MM.1S (cell line): ENCODE data around the gene MGME1.

ENCODE experiments used
- DNase-seq: peaks from one replicate; pipeline ENCODE4 v3.0.0-alpha.2; 2015
- H2AFZ ChIP-seq: fragments of 300-600 bp; sonication (generic); 2 replicates; pipeline ENCODE4 v1.6.0; 2016; ENCODE audit warnings: antibody characterized with exemption, low read length
- H3F3A ChIP-seq: fragments of 300-600 bp; sonication (generic); 2 replicates; pipeline ENCODE4 v1.6.1; 2016; ENCODE audit warnings: mild to moderate bottlenecking, antibody characterized with exemption, low read length, moderate library complexity, mixed read lengths; ENCODE audit not compliant: insufficient read depth
- H3K27ac ChIP-seq: fragments of 300-600 bp; sonication (generic); 2 replicates; pipeline ENCODE4 v1.5.1; 2016; ENCODE audit warnings: mild to moderate bottlenecking, low read length
- H3K27me3 ChIP-seq: fragments of 300-600 bp; sonication (generic); replicated peaks from 2 replicates; pipeline ENCODE4 v1.6.0; 2016; ENCODE audit warnings: low read length; ENCODE audit not compliant: insufficient read depth
- H3K36me3 ChIP-seq: fragments of 300-600 bp; sonication (generic); replicated peaks from 2 replicates; pipeline ENCODE4 v1.6.1; 2016; ENCODE audit warnings: mild to moderate bottlenecking, low read length, mixed read lengths; ENCODE audit not compliant: insufficient read depth
- H3K4me1 ChIP-seq: fragments of 300-600 bp; sonication (generic); 2 replicates; pipeline ENCODE4 v1.6.1; 2016; ENCODE audit warnings: low read length, mixed read lengths
- H3K4me2 ChIP-seq: fragments of 300-600 bp; sonication (generic); 2 replicates; pipeline ENCODE4 v1.6.0; 2016; ENCODE audit warnings: low read depth, low read length
- H3K4me3 ChIP-seq: fragments of 300-600 bp; sonication (generic); 2 replicates; pipeline ENCODE4 v1.5.1; 2016; ENCODE audit warnings: low read length, mixed read lengths
- H3K79me2 ChIP-seq: fragments of 300-600 bp; sonication (generic); 2 replicates; pipeline ENCODE4 v1.6.1; 2016; ENCODE audit warnings: mixed run types, low read length, mixed read lengths
- H3K9ac ChIP-seq: fragments of 300-600 bp; sonication (generic); 2 replicates; pipeline ENCODE4 v1.6.1; 2016; ENCODE audit warnings: low read length, mixed read lengths
- H3K9me2 ChIP-seq: fragments of 300-600 bp; sonication (generic); replicated peaks from 2 replicates; pipeline ENCODE4 v1.6.1; 2016; ENCODE audit warnings: mild to moderate bottlenecking, low read length, mixed read lengths; ENCODE audit not compliant: insufficient read depth
- H3K9me3 ChIP-seq: fragments of 300-600 bp; sonication (generic); replicated peaks from 2 replicates; pipeline ENCODE4 v1.6.1; 2016; ENCODE audit warnings: mild to moderate bottlenecking, low read length, mixed read lengths; ENCODE audit not compliant: insufficient read depth
- H4K20me1 ChIP-seq: fragments of 300-600 bp; sonication (generic); 2 replicates; pipeline ENCODE4 v1.6.1; 2016; ENCODE audit warnings: mild to moderate bottlenecking, low read length, moderate library complexity, mixed read lengths; ENCODE audit not compliant: insufficient read depth
- EZH2 ChIP-seq: fragments of 300-600 bp; sonication (generic); optimal IDR thresholded peaks from 2 replicates; pipeline ENCODE3; 2017; ENCODE audit warnings: low read depth, mild to moderate bottlenecking, antibody characterized with exemption, low read length, mixed read lengths
- EZH2phosphoT487 ChIP-seq: fragments of 300-600 bp; sonication (generic); IDR thresholded peaks from 2 replicates; pipeline ENCODE4 v1.6.1; 2018; ENCODE audit warnings: antibody characterized with exemption, low read length
- TF ChIP-seq, protein P1 (sequence below): fragments of 300-600 bp; sonication (generic); IDR thresholded peaks from 2 replicates; pipeline ENCODE4 v1.5.1; 2016; ENCODE audit warnings: antibody characterized with exemption, low read length, mixed read lengths

Gene MGME1

DNA sequence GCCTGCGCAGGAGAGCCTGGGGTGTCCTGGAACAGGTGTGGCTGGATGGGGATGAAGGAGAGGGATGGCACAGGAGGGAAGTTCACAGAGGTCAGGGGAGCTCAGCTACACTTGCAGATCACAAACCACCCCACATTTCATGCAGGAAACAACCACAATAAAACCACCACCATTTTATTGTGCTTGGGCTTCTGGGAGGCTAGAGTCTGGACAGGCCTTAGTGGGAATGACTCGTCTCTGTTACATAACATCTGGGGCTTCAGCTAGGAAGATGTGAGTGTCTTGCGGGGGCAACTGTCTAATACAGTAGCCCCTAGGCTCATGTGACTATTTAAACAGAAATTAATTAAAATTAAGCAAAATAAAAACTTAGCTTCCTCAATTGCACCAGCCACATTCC is 33.6 kb upstream of the MGME1 start:
- no peak overlapping the region for H3K4me3 ChIP-seq
- no peaks in the 10 kb centered on the region for H4K20me1 ChIP-seq
- TF ChIP-seq EZH2phosphoT487 (no peak), EZH2 (no peak)
- TF ChIP-seq, protein P1, sequence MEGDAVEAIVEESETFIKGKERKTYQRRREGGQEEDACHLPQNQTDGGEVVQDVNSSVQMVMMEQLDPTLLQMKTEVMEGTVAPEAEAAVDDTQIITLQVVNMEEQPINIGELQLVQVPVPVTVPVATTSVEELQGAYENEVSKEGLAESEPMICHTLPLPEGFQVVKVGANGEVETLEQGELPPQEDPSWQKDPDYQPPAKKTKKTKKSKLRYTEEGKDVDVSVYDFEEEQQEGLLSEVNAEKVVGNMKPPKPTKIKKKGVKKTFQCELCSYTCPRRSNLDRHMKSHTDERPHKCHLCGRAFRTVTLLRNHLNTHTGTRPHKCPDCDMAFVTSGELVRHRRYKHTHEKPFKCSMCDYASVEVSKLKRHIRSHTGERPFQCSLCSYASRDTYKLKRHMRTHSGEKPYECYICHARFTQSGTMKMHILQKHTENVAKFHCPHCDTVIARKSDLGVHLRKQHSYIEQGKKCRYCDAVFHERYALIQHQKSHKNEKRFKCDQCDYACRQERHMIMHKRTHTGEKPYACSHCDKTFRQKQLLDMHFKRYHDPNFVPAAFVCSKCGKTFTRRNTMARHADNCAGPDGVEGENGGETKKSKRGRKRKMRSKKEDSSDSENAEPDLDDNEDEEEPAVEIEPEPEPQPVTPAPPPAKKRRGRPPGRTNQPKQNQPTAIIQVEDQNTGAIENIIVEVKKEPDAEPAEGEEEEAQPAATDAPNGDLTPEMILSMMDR: no peak
- H3K9ac ChIP-seq: no peak overlapping the region
- H3K4me1 ChIP-seq: no peaks in the 10 kb centered on the region
- H3K27me3 ChIP-seq: no peaks in the 10 kb centered on the region
- DNase-seq: no peak
- H2AFZ ChIP-seq: no peak overlapping the region
- H3K9me2 ChIP-seq: no peaks in the 10 kb centered on the region
- H3K27ac ChIP-seq: no peak overlapping the region
- no peaks in the 10 kb centered on the region for H3K36me3 ChIP-seq
- no peaks in the 10 kb centered on the region for H3K79me2 ChIP-seq
- H3F3A ChIP-seq: peaks cover 16% of the 10 kb centered on the region
- H3K9me3 ChIP-seq: no peaks in the 10 kb centered on the region
- no peak overlapping the region for H3K4me2 ChIP-seq

DNA sequence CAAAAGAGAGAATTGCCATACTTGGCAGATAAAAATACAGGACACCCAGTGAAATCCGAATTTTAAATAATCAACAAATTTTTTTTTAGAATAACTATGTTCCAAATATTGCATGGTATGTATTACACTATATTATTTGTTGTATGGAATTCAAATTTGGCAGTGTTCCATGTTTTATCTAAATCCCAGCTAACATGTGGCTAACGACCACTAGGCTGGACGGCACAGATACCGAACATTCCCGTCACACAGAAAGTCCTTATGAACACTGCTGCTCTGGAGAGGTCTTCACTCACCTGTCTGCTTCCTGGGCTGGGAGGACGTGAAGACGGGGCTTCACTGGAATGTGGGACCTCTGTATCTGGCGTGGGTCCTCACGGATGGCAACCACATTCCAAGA is 33.1 kb upstream of the MGME1 start:
- Histone ChIP-seq H3K4me2 (no peak overlapping the region), H2AFZ (no peak overlapping the region), H3K9ac (no peak overlapping the region)

DNA sequence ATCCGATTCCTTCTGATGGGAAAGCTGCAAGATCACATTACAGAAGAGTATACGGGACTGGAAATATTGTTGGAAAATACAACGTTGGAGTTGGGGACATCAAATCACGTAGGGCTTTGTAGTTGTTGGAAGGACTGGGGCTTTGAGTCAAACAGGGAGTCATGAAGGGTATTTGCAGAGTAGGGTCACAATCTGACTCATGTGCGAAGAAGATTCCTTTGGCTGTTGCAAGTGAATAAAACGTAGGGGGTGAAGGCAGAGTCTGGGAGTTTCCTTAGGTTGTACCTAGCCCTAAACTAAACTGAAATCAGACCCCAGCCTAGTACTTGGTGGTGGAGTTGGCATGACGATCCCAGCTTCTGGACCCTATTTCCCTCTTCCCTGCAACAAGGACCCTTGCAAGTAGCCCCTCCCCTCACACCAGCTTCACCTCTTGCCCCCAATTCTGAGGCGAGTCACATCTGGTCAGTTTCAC is 32.5 kb upstream of the MGME1 start:
- Histone ChIP-seq H3K4me2 (no peak overlapping the region), H2AFZ (no peak overlapping the region), H3K9me3 (no peaks in the 10 kb centered on the region), H3F3A (peaks cover 24% of the 10 kb centered on the region), H3K27me3 (no peaks in the 10 kb centered on the region), H3K9ac (no peak overlapping the region), H3K4me3 (no peak overlapping the region), H3K27ac (no peak overlapping the region), H4K20me1 (no peaks in the 10 kb centered on the region), H3K36me3 (no peaks in the 10 kb centered on the region), H3K4me1 (no peaks in the 10 kb centered on the region), H3K9me2 (no peaks in the 10 kb centered on the region), H3K79me2 (no peaks in the 10 kb centered on the region)
- DNase-seq: no peak
- no peak for TF ChIP-seq EZH2
- TF ChIP-seq, protein P1: no peak
- TF ChIP-seq EZH2phosphoT487: no peak

More for the DNA sequence above, 33.1 kb upstream of the MGME1 start:
- Histone ChIP-seq H3K36me3 (no peaks in the 10 kb centered on the region), H4K20me1 (no peaks in the 10 kb centered on the region), H3K27ac (no peak overlapping the region), H3K9me2 (no peaks in the 10 kb centered on the region), H3K79me2 (no peaks in the 10 kb centered on the region), H3F3A (peaks cover 21% of the 10 kb centered on the region), H3K9me3 (no peaks in the 10 kb centered on the region), H3K27me3 (no peaks in the 10 kb centered on the region), H3K4me1 (no peaks in the 10 kb centered on the region), H3K4me3 (no peak overlapping the region)
- no peak for DNase-seq
- TF ChIP-seq EZH2 (no peak), EZH2phosphoT487 (no peak)
- TF ChIP-seq, protein P1: no peak
